IPS-18a (cell line): ENCODE data around the gene RNF220.
"Not testable (repeated sequence)": the region's sequence is repeated elsewhere in the genome, so short reads cannot be mapped to it uniquely, and the experiment has no call there.

Experiments
- H3K27ac ChIP-seq: one replicate; pipeline ENCODE4 v1.5.1; 2013; ENCODE audit warnings: low read length
- H3K27me3 ChIP-seq: one replicate; pipeline ENCODE4 v1.6.1; 2013; ENCODE audit warnings: mild to moderate bottlenecking, low read length; ENCODE audit not compliant: control insufficient read depth, insufficient read depth
- H3K36me3 ChIP-seq: one replicate; pipeline ENCODE4 v1.6.1; 2013; ENCODE audit warnings: low read depth, low read length; ENCODE audit not compliant: control insufficient read depth
- H3K4me1 ChIP-seq: one replicate; pipeline ENCODE4 v1.6.1; 2013; ENCODE audit warnings: low read depth, low read length; ENCODE audit not compliant: control insufficient read depth
- H3K4me3 ChIP-seq: one replicate; pipeline ENCODE4 v1.5.1; 2013; ENCODE audit warnings: low read length
- H3K9ac ChIP-seq: one replicate; pipeline ENCODE4 v1.6.1; 2013; ENCODE audit warnings: mild to moderate bottlenecking, low read length, moderate library complexity
- H3K9me3 ChIP-seq: one replicate; pipeline ENCODE4 v1.6.1; 2013; ENCODE audit warnings: low read depth, low read length; ENCODE audit not compliant: control insufficient read depth

RNF220 gene

DNA sequence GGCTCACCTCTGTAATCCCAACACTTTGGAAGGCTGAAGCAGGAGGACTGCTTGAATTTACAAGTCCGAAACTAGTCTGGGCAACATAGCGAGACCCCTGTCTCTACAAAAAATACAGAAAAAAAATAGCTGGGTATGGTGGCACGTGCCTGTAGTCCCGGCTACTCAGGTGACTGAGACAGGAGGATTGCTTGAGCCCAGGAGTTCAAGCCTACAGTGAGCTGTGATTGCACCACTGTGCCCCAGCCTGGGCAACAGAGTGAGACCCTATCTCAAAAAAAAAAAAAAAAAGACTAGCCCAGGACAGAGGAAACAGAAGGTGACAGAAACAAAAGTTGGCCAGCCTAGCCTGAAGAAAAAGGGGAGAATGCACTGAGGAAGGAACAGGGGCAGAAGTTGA is 290.6 kb downstream of the RNF220 start:
- H3K9me3 ChIP-seq = no peaks in the 10 kb centered on the region
- no peaks in the 10 kb centered on the region for H3K36me3 ChIP-seq
- H3K4me1 ChIP-seq = no peaks in the 10 kb centered on the region
- H3K27me3 ChIP-seq = no peaks in the 10 kb centered on the region
- H3K4me3 ChIP-seq = no peak overlapping the region
- no peak overlapping the region for H3K27ac ChIP-seq
- H3K9ac ChIP-seq = no peak overlapping the region

DNA sequence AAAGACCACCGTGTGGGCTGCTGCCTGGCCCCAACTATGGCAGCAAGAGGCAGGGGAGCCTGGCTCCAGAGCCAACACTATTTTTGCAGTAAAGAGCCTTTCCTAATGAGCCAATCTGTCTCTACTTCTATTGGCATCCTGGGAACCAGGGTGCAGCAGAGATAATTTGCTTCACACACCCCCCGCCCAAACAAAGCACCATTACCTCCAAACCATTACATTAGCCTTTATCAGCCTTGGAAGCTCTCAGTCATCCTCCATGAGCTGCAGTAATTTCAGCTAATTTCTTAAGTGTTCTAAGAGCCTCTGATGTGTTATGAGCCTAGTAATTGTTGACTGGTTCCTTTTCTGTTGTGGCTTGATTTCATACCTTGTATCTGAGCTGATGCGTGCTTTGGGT is 291.0 kb downstream of the RNF220 start:
- H3K4me1 ChIP-seq = no peaks in the 10 kb centered on the region
- no peak overlapping the region for H3K4me3 ChIP-seq
- no peaks in the 10 kb centered on the region for H3K36me3 ChIP-seq
- H3K9ac ChIP-seq = no peak overlapping the region
- no peak overlapping the region for H3K27ac ChIP-seq
- no peaks in the 10 kb centered on the region for H3K9me3 ChIP-seq
- no peaks in the 10 kb centered on the region for H3K27me3 ChIP-seq

DNA sequence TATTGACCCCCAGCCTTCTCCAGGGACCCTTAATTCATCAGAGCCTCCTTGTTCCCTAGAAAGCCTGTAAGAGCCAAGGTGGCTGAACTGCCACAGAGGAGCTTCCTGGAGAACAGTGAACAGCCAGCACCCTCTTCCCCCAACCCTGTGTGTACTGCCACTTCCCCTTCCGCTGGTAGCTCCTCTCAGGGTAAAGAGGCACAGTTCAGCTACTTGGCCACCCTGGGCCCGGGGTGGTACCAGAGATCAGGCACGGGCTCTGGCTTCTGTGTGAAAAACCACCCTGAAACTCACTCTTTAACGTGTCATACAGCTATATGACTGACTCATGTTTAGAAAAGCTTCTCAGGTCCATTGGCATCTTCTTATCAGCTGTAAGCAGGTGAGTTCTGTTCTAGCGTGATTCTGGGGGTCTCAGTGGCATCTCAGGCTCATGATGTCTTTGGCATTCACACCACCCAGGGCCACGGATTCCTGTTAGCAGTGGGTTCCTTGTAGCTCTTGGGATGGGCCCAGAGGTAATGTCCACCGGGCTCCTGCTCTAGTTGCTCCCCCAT is 291.8 kb downstream of the RNF220 start:
- Histone ChIP-seq H3K9me3 (no peaks in the 10 kb centered on the region), H3K36me3 (no peaks in the 10 kb centered on the region), H3K4me1 (no peaks in the 10 kb centered on the region), H3K27ac (no peak overlapping the region), H3K27me3 (no peaks in the 10 kb centered on the region), H3K4me3 (no peak overlapping the region), H3K9ac (no peak overlapping the region)

DNA sequence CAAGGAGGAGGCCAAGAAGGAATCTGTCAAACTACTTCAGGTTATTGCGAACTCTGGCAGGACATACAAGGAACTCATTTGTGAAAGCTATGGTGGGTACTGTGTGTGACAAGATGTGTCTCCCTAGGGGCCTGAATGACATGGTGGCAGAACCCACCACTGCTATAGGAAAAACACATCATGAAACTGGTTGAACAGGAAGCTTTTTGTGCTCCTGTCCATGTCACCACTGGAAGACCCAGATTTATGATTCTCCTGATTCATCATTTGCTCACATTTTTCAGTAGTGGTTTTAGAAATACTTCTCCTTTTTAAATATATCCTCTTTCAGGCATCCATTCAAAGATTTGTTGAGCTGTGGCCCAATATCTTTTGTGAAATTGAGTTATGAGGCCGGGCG is 293.1 kb downstream of the RNF220 start:
- Histone ChIP-seq H3K9me3 (no peaks in the 10 kb centered on the region), H3K27ac (no peak overlapping the region), H3K4me3 (no peak overlapping the region), H3K27me3 (no peaks in the 10 kb centered on the region), H3K4me1 (no peaks in the 10 kb centered on the region), H3K9ac (no peak overlapping the region), H3K36me3 (no peaks in the 10 kb centered on the region)

DNA sequence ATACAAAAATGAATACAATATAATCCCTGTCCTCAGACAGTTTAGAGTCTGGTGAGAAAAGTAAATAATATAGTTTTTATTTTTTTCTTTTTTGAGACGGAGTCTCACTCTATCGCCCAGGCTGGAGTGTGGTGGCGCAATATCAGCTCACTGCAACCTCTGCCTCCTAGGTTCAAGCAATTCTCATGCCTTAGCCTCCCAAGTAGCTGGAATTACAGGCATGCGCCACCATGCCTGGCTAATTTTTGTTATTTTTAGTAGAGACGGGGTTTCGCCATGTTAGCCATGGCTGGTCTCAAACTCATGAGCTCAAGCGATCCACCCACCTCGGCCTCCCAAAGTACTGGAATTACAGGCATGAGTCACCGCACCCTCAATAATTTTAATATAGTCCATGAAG is 294.3 kb downstream of the RNF220 start:
- H3K27ac ChIP-seq, H3K4me3 ChIP-seq, H3K9ac ChIP-seq, H3K36me3 ChIP-seq, H3K27me3 ChIP-seq, H3K4me1 ChIP-seq, H3K9me3 ChIP-seq: not testable (repeated sequence)

DNA sequence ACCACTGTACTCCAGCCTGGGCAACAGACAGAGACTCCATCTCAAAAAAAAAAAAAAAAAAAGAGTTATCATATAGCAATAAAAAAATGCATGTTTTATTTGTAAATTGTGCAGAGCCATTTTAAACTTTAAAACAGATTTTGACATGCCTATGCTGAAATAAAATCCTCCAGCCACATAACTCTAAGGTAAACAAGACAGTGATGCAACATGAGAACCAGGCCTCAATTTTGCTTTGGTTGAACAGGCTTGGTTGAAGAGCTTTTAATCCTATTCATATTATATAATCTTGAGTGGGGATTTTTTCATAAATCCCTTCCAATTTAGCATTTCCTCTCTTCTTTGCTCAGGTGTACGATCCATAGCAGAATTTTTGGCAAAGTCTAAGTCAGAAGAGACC is 295.5 kb downstream of the RNF220 start:
- no peak overlapping the region for H3K27ac ChIP-seq

DNA sequence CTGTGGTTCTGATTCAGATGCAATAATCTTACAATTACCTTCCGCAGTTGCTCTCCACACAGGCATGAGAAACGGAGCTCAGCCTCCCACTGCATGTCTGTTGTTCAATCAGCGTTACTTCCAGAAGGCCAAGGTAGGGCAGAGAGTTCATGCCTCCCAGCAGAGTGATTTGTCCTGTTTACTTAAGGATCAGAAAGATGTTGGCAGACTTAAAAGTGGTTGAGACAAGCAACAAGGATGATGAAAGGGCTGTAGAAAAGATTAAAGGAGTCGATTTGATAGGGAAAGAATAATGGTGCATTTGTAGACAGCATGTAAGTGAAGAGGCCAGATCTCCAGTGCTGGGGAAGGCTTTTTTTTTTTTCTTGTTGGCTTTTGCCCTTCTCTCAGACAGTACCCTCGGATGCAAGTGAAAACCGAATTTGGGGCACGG is 296.1 kb downstream of the RNF220 start:
- no peak overlapping the region for H3K27ac ChIP-seq
- H3K27me3 ChIP-seq = no peaks in the 10 kb centered on the region
- H3K4me3 ChIP-seq = no peak overlapping the region
- H3K9me3 ChIP-seq = no peaks in the 10 kb centered on the region
- no peak overlapping the region for H3K9ac ChIP-seq
- H3K36me3 ChIP-seq = no peaks in the 10 kb centered on the region
- H3K4me1 ChIP-seq = no peaks in the 10 kb centered on the region

More for the DNA sequence above, 295.5 kb downstream of the RNF220 start:
- no peak overlapping the region for H3K4me3 ChIP-seq
- no peak overlapping the region for H3K9ac ChIP-seq
- H3K4me1 ChIP-seq = no peaks in the 10 kb centered on the region
- H3K27me3 ChIP-seq = no peaks in the 10 kb centered on the region
- no peaks in the 10 kb centered on the region for H3K9me3 ChIP-seq
- H3K36me3 ChIP-seq = no peaks in the 10 kb centered on the region
